Lower leg skin (tissue), 4 donors: ENCODE measurements around the gene TBC1D19. TPM values are rescaled to one million over a fixed set of nuclear protein-coding genes. Genes with fewer than 3 reads are reported as not detected.
"Not testable (repeated sequence)": the region's sequence is repeated elsewhere in the genome, so short reads cannot be mapped to it uniquely, and the experiment has no call there.

Experiments
- DNase-seq, 2 donors: peaks; one replicate each; pipeline ENCODE4 v3.0.0-alpha.2; 2019; ENCODE audit warnings: low spot score in 2 of 2
- H3K4me3 ChIP-seq: fragments of 200-600 bp; sonication (generic); 2 replicates; pipeline ENCODE4 v1.5.1; 2017; ENCODE audit warnings: mild to moderate bottlenecking, low read depth; ENCODE audit not compliant: poor library complexity, severe bottlenecking
- POLR2A ChIP-seq, 2 donors: fragments of 450-650 bp; IDR thresholded peaks; one replicate each; pipeline ENCODE4 v1.6.1; 2016 to 2017; ENCODE audit warnings: antibody characterized with exemption in 2 of 2, mild to moderate bottlenecking in 1 of 2, moderate library complexity in 1 of 2
- WGBS, 2 donors: methylation state at CpG; one replicate each; pipeline ENCODE4 v1.1.5; 2018; 5-methylcytosine and 5-hydroxymethylcytosine counted together
- intact Hi-C: fragments of 100-400 bp; cut with DNase I; formaldehyde crosslinking; loops from one replicate; pipeline ENCODE4 v1.15.0; 2023; ENCODE audit warnings: low total_unique reads
- total RNA-seq, 4 donors: library from RNA; depleted of rRNA; stranded (reverse); fragments of >200 nt; gene quantifications; one replicate each; pipeline ENCODE4 v1.1.0, GENCODE V29; 2016
- TF ChIP-seq, protein P1 (sequence below), 3 donors: fragments of 450-650 bp; IDR thresholded peaks; one replicate each; pipeline ENCODE4 v1.5.1; 2016; ENCODE audit warnings: antibody characterized with exemption in 3 of 3, mild to moderate bottlenecking in 3 of 3, moderate library complexity in 2 of 3

TBC1D19 gene
- total RNA-seq, 4 donors from 2014 or later: 7.5 to 15.7 (median 9.0) TPM

DNA sequence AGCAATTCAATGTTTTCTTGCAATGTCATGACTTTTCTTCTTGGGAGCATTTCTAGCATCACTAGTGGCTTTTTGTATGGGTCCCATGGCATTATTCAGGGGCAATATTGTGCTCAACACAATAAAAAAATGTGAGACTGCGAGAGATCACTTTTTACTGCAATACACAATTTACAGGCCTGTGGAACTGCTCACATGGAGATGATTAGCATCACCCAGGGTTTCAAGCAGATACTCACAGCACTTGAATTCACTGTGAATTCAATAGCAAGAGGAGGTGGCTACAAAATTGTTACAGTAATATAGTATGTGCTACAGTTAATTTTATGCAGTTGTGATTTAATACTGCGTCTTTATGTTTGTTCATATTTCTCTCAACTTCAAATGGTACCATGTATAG lies 50.4 kb downstream of the TBC1D19 start:
- TF ChIP-seq POLR2A (IDR thresholded peaks at IDR 0.05): no peak
- TF ChIP-seq, protein P1, sequence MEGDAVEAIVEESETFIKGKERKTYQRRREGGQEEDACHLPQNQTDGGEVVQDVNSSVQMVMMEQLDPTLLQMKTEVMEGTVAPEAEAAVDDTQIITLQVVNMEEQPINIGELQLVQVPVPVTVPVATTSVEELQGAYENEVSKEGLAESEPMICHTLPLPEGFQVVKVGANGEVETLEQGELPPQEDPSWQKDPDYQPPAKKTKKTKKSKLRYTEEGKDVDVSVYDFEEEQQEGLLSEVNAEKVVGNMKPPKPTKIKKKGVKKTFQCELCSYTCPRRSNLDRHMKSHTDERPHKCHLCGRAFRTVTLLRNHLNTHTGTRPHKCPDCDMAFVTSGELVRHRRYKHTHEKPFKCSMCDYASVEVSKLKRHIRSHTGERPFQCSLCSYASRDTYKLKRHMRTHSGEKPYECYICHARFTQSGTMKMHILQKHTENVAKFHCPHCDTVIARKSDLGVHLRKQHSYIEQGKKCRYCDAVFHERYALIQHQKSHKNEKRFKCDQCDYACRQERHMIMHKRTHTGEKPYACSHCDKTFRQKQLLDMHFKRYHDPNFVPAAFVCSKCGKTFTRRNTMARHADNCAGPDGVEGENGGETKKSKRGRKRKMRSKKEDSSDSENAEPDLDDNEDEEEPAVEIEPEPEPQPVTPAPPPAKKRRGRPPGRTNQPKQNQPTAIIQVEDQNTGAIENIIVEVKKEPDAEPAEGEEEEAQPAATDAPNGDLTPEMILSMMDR (IDR thresholded peaks at IDR 0.05): no peak
- H3K4me3 ChIP-seq: no peak overlapping the region
- no peak for DNase-seq
- intact Hi-C loops: no loop called here
- WGBS, 2 donors: 95 to 98% methylated on average over 2 of the region's 2 CpGs

DNA sequence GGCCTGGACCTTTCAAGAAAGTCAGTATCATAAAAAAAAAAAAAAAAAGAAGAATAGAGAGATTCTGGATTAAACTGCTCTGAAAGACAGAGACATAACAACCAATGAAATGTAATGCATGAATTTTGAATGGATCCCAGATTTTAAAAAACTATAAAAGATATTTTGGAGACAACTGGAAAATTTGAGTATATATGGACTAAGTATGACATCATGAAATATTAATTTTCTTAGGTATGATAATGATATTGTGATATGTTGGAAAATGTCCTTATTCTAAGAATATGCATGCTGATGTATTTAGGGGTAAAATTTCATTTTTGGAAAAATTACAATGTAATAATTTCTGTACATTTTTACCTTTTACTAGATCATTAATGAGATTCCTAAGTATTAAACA lies 52.6 kb downstream of the TBC1D19 start:
- H3K4me3 ChIP-seq: no peak overlapping the region
- DNase-seq: no peak
- intact Hi-C loops: no loop called here
- TF ChIP-seq, protein P1 (IDR thresholded peaks at IDR 0.05): no peak
- no peak for TF ChIP-seq POLR2A (IDR thresholded peaks at IDR 0.05)

GRCh38 chr4:26640639-26641038 lies 56.8 kb downstream of the TBC1D19 start:
- H3K4me3 ChIP-seq, intact Hi-C loops: not testable (repeated sequence)
- WGBS, 2 donors: 95 to 99% methylated on average over 8 of the region's 8 CpGs
- peak in 1 of 2 donors; percentile 72 for DNase-seq

GRCh38 chr4:26647523-26648224 lies 63.8 kb downstream of the TBC1D19 start:
- intact Hi-C loops: no loop called here
- DNase-seq: no peak
- TF ChIP-seq POLR2A (IDR thresholded peaks at IDR 0.05): no peak
- TF ChIP-seq, protein P1 (IDR thresholded peaks at IDR 0.05): no peak
- no peak overlapping the region for H3K4me3 ChIP-seq
- WGBS, 2 donors: 94 to 98% methylated on average over 2 of the region's 2 CpGs

- DNase-seq: no peak
- intact Hi-C loops: no loop called here
- 37 to 60% methylated on average over 1 of the region's 1 CpG for WGBS, 2 donors
- no peak for TF ChIP-seq POLR2A (IDR thresholded peaks at IDR 0.05)
- TF ChIP-seq, protein P1 (IDR thresholded peaks at IDR 0.05): no peak
- H3K4me3 ChIP-seq: no peak overlapping the region
These were observed 64.4 kb downstream of the TBC1D19 start for GRCh38 chr4:26648260-26648659.

DNA sequence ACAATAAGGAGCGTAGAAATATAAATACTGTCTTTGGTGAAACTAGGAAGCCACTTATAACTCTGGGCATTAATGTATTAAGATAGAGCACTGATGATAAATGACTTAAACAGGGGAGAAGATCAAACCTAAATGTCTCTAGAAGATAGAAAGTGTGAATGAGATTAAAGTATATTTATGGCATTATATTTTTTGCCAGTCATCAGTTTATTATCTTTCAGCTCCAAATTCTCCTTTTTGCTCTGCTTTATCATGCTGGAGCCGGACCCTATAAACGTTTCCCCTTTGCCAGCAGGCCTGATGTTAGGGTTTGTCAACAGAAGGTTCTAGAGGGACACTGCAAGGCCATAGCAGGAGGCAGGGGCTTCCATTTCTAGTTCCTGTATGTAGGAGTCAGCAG lies 76.4 kb downstream of the TBC1D19 start:
- no peak for DNase-seq
- no peak overlapping the region for H3K4me3 ChIP-seq
- 94 to 95% methylated on average over 3 of the region's 3 CpGs for WGBS, 2 donors
- intact Hi-C loops: no loop called here
- no peak for TF ChIP-seq POLR2A (IDR thresholded peaks at IDR 0.05)
- TF ChIP-seq, protein P1 (IDR thresholded peaks at IDR 0.05): no peak
